Peyer's patch (tissue), 4 donors: ENCODE data around the gene ASPHD1.
"Not testable (repeated sequence)": the region's sequence is repeated elsewhere in the genome, so short reads cannot be mapped to it uniquely, and the experiment has no call there.

Experiments
- CTCF ChIP-seq, 6 experiments: fragments of 450-650 bp in 4 of 6; fragments of 200-600 bp in 2 of 6; sonication (generic) in 1 of 6; IDR thresholded peaks; one replicate each; pipeline ENCODE4 v1.5.1; 2017 to 2019; ENCODE audit warnings: antibody characterized with exemption in 6 of 6, mild to moderate bottlenecking in 3 of 6, moderate library complexity in 1 of 6
- POLR2A ChIP-seq, 2 donors: fragments of 450-650 bp; IDR thresholded peaks; one replicate each; pipeline ENCODE4 v1.5.1; 2017; ENCODE audit warnings: antibody characterized with exemption in 2 of 2, mild to moderate bottlenecking in 2 of 2, moderate library complexity in 2 of 2

DNA sequence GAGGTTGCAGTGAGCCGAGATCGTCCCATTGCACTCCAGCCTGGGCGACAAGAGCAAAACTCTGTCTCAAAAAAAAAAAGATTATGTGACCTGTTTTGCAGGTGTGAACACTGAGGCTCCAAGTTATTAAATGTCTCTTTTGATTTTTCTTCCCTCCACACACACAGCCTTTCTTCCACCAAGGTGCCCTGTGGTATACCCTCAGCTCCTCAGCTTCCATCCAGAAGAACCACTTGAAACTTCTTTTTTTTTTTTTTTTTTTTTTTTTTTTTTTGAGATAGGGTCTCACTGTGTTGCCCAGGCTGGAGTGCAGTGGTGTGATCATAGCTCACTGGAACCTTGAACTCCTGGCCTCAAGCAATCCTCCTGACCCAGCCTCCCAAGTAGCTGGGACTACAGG, 10.9 kb upstream of the ASPHD1 start:
- not testable (repeated sequence) for TF ChIP-seq CTCF, POLR2A (IDR thresholded peaks at IDR 0.05)
